DOHH2 (cell line): ENCODE results near the gene ANKS1B.

Experiments used
- H3F3A ChIP-seq: fragments of 200-600 bp; sonication (generic), shearing (Covaris generic); 2 replicates; pipeline ENCODE4 v1.6.0; 2016; ENCODE audit warnings: antibody characterized with exemption, mild to moderate bottlenecking; ENCODE audit not compliant: control insufficient read depth, insufficient read depth
- H3K27ac ChIP-seq: fragments of 200-600 bp; sonication (generic); 2 replicates; pipeline ENCODE4 v1.5.1; 2014; ENCODE audit warnings: low read depth, mild to moderate bottlenecking, low read length, moderate library complexity
- H3K27me3 ChIP-seq: fragments of 200-600 bp; sonication (generic); 2 replicates; pipeline ENCODE4 v1.6.1; 2014; ENCODE audit warnings: mild to moderate bottlenecking, low read length, mixed read lengths; ENCODE audit not compliant: control insufficient read depth
- H3K36me3 ChIP-seq: fragments of 200-600 bp; sonication (generic); 2 replicates; pipeline ENCODE4 v1.6.1; 2014; ENCODE audit warnings: mild to moderate bottlenecking, low read length, moderate library complexity, mixed read lengths; ENCODE audit not compliant: control insufficient read depth
- H3K4me1 ChIP-seq: fragments of 200-600 bp; sonication (generic); 2 replicates; pipeline ENCODE4 v1.6.1; 2014; ENCODE audit warnings: mild to moderate bottlenecking, low read length, mixed read lengths; ENCODE audit not compliant: control insufficient read depth
- H3K4me2 ChIP-seq: fragments of 200-600 bp; sonication (generic); 2 replicates; pipeline ENCODE4 v1.6.0; 2014; ENCODE audit warnings: mild to moderate bottlenecking, low read length, moderate library complexity
- H3K4me3 ChIP-seq: fragments of 200-600 bp; sonication (generic); 2 replicates; pipeline ENCODE4 v1.5.1; 2014; ENCODE audit warnings: mild to moderate bottlenecking, low read length, mixed read lengths
- H3K79me2 ChIP-seq: fragments of 200-600 bp; sonication (generic); 2 replicates; pipeline ENCODE4 v1.6.1; 2014; ENCODE audit warnings: mild to moderate bottlenecking, low read length, mixed read lengths; ENCODE audit not compliant: control insufficient read depth
- H3K9me2 ChIP-seq: fragments of 200-600 bp; sonication (generic); replicated peaks from 2 replicates; pipeline ENCODE4 v1.6.1; 2014; ENCODE audit warnings: mild to moderate bottlenecking, low read length, mixed read lengths; ENCODE audit not compliant: control insufficient read depth
- H3K9me3 ChIP-seq: fragments of 200-600 bp; sonication (generic); 2 replicates; pipeline ENCODE4 v1.6.1; 2014; ENCODE audit warnings: antibody characterized with exemption, low read length, mixed read lengths; ENCODE audit not compliant: control insufficient read depth, insufficient read depth
- H4K20me1 ChIP-seq: fragments of 200-600 bp; sonication (generic); 2 replicates; pipeline ENCODE4 v1.6.0; 2014; ENCODE audit warnings: low read depth, mild to moderate bottlenecking, antibody characterized with exemption, low read length, moderate library complexity; ENCODE audit not compliant: control insufficient read depth, insufficient read depth
- CTCF ChIP-seq: fragments of 200-600 bp; sonication (generic); IDR thresholded peaks from one replicate; pipeline ENCODE4 v1.5.1; 2014; ENCODE audit warnings: antibody characterized with exemption, mild to moderate bottlenecking, low read depth, low read length; ENCODE audit not compliant: poor library complexity, severe bottlenecking
- EZH2phosphoT487 ChIP-seq: fragments of 200-600 bp; sonication (generic); IDR thresholded peaks from 2 replicates; pipeline ENCODE4 v1.6.1; 2017; ENCODE audit warnings: borderline replicate concordance, mild to moderate bottlenecking, antibody characterized with exemption, low read length, moderate library complexity, mixed read lengths

The ANKS1B gene

GRCh38 chr12:98751580-98752115 lies 1233.1 kb downstream of the ANKS1B start:
- no peaks in the 10 kb centered on the region for H3K79me2 ChIP-seq
- TF ChIP-seq CTCF (no peak), EZH2phosphoT487 (no peak)

GRCh38 chr12:98750511-98750910 lies 1234.2 kb downstream of the ANKS1B start:
- Histone ChIP-seq H3K79me2 (no peaks in the 10 kb centered on the region), H3K4me1 (peaks cover 6% of the 10 kb centered on the region; the same call in 1 of the 2 replicates), H3K36me3 (no peaks in the 10 kb centered on the region), H3K4me3 (no peak overlapping the region), H3K9me2 (no peaks in the 10 kb centered on the region), H3F3A (no peaks in the 10 kb centered on the region), H3K9me3 (no peaks in the 10 kb centered on the region), H3K27ac (no peak overlapping the region), H3K27me3 (peaks cover 32% of the 10 kb centered on the region), H4K20me1 (no peaks in the 10 kb centered on the region), H3K4me2 (no peak overlapping the region)
- TF ChIP-seq EZH2phosphoT487 (no peak), CTCF (no peak)

More at GRCh38 chr12:98751580-98752115, 1233.1 kb downstream of the ANKS1B start:
- H3K4me3 ChIP-seq = no peak overlapping the region
- H3K27me3 ChIP-seq = peaks cover 20% of the 10 kb centered on the region
- H3K27ac ChIP-seq = no peak overlapping the region
- no peaks in the 10 kb centered on the region for H4K20me1 ChIP-seq
- no peaks in the 10 kb centered on the region for H3K9me2 ChIP-seq
- H3K9me3 ChIP-seq = no peaks in the 10 kb centered on the region
- H3K4me1 ChIP-seq = no peaks in the 10 kb centered on the region
- H3F3A ChIP-seq = no peaks in the 10 kb centered on the region
- no peaks in the 10 kb centered on the region for H3K36me3 ChIP-seq
- H3K4me2 ChIP-seq = no peak overlapping the region

- Histone ChIP-seq H3K4me3 (no peak overlapping the region), H3K4me1 (peaks cover 8% of the 10 kb centered on the region; the same call in 1 of the 2 replicates), H3K9me2 (no peaks in the 10 kb centered on the region), H3K9me3 (no peaks in the 10 kb centered on the region), H3F3A (no peaks in the 10 kb centered on the region), H4K20me1 (no peaks in the 10 kb centered on the region), H3K4me2 (no peak overlapping the region), H3K27me3 (peaks cover 20% of the 10 kb centered on the region), H3K79me2 (no peaks in the 10 kb centered on the region), H3K27ac (no peak overlapping the region), H3K36me3 (no peaks in the 10 kb centered on the region)
- TF ChIP-seq EZH2phosphoT487 (no peak), CTCF (no peak)
Observed at GRCh38 chr12:98748463-98748862, 1236.3 kb downstream of the ANKS1B start.
